ENCODE results near the gene LAD1. TPM values are rescaled to one million over a fixed set of nuclear protein-coding genes. Genes with fewer than 3 reads are reported as not detected.

The LAD1 gene
- total RNA-seq, 1 experiment from 2014 or later, result 30.1 TPM

DNA sequence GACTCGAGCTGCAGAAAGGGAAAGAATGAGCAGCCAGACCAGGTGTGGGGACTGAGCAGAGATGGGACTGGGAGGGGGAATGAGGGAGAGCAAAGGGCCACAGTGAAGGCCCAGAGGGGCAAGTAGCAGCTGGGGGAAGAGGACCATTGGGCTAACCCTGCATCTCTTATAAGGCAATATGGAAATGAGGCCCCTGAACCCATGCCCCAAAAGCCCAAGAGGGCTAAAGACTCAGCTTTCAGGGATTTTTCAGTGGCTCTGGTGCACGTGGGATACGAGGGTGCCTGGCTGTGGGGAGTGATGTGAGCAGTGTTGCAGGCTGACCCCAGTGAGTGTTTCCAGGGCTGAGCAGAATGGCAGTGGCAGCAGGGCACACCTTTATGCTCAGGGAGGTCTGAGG is 22.9 kb upstream of the LAD1 start:
- Mint-ChIP-seq H3K4me3 (no peak overlapping the region), H3K27ac (no peak overlapping the region; a peak in 1 of 7 replicates), H3K27me3 (ENCODE audit: low read depth) (no peaks in the 10 kb centered on the region; the same call in none of the 2 replicates), H3K4me1 (peaks cover 13 to 23% of the 10 kb centered on the region in 2 experiments), H3K9me3 (peaks cover 0 to 5% of the 10 kb centered on the region in 2 experiments; a peak in 2 of 5 replicates), H3K36me3 (ENCODE audit: insufficient read depth in 1 of 3, low read depth in 3 of 3) (no peaks in the 10 kb centered on the region)
- no peak overlapping the region for H3K18ac ChIP-seq (ENCODE audit: insufficient read length, low read depth, low read length)
- H2BK15ac ChIP-seq (ENCODE audit: low read depth, low read length), result no peak overlapping the region
- H3K27ac ChIP-seq (ENCODE audit: insufficient read length, low read depth, low read length), result no peak overlapping the region
- no peak overlapping the region for H3K56ac ChIP-seq (ENCODE audit: insufficient read length, low read depth, low read length)
- no peak overlapping the region for H2AFZ ChIP-seq (ENCODE audit: low read length)
- H3K79me1 ChIP-seq (ENCODE audit: insufficient read depth, low read depth, low read length, poor library complexity, severe bottlenecking), result no peaks in the 10 kb centered on the region
- no peaks in the 10 kb centered on the region for H3K79me2 ChIP-seq (ENCODE audit: insufficient read depth, low read length)
- H3K23ac ChIP-seq (ENCODE audit: insufficient read length, low read depth, low read length), result no peak overlapping the region
- no peaks in the 10 kb centered on the region for H4K20me1 ChIP-seq (ENCODE audit: control insufficient read depth, insufficient read depth, insufficient read length)
- DNase-seq, result no peak
- no peak overlapping the region for H2BK120ac ChIP-seq (ENCODE audit: low read depth, low read length, poor library complexity, severe bottlenecking)
- no peaks in the 10 kb centered on the region for H3K27me3 ChIP-seq (ENCODE audit: insufficient read depth, low read length)
- no CpG with 5 or more reads among the region's 3 CpGs for WGBS (ENCODE audit: extremely low coverage, insufficient read length, low lambda C conversion rate)
- H3K9me3 ChIP-seq (ENCODE audit: control insufficient read depth, low read depth, low read length), result no peaks in the 10 kb centered on the region
- no peak overlapping the region for H2BK5ac ChIP-seq (ENCODE audit: insufficient read length, low read length)
- H2AK5ac ChIP-seq (ENCODE audit: insufficient read length, low read length), result no peak overlapping the region
- H4K5ac ChIP-seq (ENCODE audit: insufficient read length, low read depth, low read length), result no peak overlapping the region
- H3K4ac ChIP-seq (ENCODE audit: low read depth, low read length), result no peak overlapping the region
- no peak overlapping the region for H2BK20ac ChIP-seq (ENCODE audit: low read depth, low read length, poor library complexity, severe bottlenecking)
- no peak overlapping the region for H2BK12ac ChIP-seq (ENCODE audit: insufficient read length, low read depth, low read length)
- H3K4me1 ChIP-seq (ENCODE audit: insufficient read depth, low read length), result no peaks in the 10 kb centered on the region
- no peak overlapping the region for H3K4me2 ChIP-seq (ENCODE audit: insufficient read depth, insufficient read length, low read length)
- no peak overlapping the region for H3K14ac ChIP-seq (ENCODE audit: insufficient read depth, low read length)
- H3K23me2 ChIP-seq (ENCODE audit: insufficient read length, low read depth, low read length, poor library complexity, severe bottlenecking), result no peaks in the 10 kb centered on the region
- H4K8ac ChIP-seq (replicated peaks; ENCODE audit: insufficient read length, low read depth, low read length), result no peak overlapping the region
- no peak overlapping the region for H3K9ac ChIP-seq (ENCODE audit: extremely low read depth, insufficient read length, low read length)
- no peak overlapping the region for H4K91ac ChIP-seq (ENCODE audit: insufficient read length, low read depth, low read length)
- no peak overlapping the region for H3T11ph ChIP-seq (ENCODE audit: low read length)
- TF ChIP-seq, protein P1, sequence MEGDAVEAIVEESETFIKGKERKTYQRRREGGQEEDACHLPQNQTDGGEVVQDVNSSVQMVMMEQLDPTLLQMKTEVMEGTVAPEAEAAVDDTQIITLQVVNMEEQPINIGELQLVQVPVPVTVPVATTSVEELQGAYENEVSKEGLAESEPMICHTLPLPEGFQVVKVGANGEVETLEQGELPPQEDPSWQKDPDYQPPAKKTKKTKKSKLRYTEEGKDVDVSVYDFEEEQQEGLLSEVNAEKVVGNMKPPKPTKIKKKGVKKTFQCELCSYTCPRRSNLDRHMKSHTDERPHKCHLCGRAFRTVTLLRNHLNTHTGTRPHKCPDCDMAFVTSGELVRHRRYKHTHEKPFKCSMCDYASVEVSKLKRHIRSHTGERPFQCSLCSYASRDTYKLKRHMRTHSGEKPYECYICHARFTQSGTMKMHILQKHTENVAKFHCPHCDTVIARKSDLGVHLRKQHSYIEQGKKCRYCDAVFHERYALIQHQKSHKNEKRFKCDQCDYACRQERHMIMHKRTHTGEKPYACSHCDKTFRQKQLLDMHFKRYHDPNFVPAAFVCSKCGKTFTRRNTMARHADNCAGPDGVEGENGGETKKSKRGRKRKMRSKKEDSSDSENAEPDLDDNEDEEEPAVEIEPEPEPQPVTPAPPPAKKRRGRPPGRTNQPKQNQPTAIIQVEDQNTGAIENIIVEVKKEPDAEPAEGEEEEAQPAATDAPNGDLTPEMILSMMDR (conservative IDR thresholded peaks at IDR 0.05), result no peak
